NCI-H345 (cell line): ENCODE data around the gene DYNLT3.
A peak's percentile ranks its signal among the peaks of the same experiment; 100 is the strongest.

Experiments
- DNase-seq: peaks from one replicate; lab custom pipeline; 2025; lab: John Stamatoyannopoulos, UW

Gene DYNLT3

DNA sequence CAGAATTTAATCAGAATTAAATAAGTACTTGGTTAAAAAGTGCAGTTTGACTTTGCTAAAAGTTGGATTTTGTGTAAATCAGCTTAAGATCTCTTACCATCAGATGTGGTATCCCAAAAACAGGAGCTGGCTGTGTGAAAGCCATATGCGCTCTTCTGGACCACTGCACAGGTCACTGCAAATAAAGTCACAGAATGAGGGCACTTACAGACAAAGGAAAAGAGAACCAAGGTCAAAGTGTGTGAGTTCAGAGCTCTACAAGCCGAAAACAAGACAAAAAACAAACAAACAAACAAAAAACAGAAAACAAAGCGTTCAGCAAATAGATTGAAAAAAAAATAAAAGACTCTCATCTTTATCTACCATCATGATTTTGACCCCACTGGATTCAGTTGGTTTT lies 6.4 kb downstream of the DYNLT3 start:
- no peak for DNase-seq

DNA sequence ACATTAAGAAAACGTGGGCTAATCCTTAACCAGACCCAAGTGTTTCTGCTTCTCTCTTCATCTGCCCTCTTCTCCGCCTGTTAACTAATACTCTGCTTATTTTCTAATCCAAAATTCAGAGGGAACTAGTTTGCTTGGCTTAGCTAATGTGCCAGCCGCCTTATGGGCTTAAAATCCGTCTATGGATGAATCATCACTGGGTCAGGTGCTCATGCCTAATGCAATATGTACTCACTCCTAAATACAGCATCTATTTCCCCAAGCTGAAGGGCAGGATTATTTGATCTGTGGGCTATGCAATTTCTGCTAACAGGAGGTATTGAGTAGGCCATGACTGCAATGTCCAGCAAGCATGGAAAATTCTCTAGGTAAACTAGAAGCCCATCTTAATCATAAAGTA lies 12.4 kb downstream of the DYNLT3 start:
- no peak for DNase-seq

DNA sequence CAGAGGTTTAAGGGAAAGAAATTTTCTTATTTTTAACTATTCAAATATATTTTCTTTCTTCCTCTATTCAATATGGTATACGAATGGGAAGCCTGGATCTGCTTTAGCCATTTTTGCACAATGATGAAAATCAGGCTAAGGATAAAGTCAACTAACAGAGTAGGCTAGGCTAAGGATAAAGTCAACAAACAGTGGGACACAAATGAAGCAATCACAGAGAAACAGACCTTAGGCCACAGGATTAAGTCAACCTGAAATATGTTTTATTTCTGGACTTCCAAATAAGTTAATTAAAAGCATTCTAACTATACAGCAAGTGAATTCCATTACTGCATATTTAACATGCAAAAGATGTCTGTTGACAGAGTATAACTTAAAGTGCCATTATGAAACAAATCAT lies 17.0 kb downstream of the DYNLT3 start:
- no peak for DNase-seq

DNA sequence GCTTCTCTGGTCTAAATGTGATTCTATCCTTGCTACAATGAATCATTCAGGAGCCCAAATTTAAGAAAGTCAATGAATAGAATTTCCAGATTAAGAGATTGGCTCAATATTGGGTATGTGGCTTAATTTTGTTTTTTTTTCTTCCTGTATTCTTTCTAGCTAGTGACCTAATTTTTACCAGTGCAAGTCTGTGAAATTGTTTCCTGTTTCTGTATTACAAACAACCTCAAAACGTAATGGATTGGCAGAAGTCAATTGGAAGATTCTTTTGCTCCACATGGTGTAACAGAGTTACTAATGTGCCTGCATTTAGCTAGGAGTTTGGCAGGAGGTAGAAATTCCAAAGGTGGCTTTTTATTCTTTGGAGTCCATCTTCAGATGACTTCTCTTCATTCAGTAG lies 17.6 kb downstream of the DYNLT3 start:
- no peak for DNase-seq

DNA sequence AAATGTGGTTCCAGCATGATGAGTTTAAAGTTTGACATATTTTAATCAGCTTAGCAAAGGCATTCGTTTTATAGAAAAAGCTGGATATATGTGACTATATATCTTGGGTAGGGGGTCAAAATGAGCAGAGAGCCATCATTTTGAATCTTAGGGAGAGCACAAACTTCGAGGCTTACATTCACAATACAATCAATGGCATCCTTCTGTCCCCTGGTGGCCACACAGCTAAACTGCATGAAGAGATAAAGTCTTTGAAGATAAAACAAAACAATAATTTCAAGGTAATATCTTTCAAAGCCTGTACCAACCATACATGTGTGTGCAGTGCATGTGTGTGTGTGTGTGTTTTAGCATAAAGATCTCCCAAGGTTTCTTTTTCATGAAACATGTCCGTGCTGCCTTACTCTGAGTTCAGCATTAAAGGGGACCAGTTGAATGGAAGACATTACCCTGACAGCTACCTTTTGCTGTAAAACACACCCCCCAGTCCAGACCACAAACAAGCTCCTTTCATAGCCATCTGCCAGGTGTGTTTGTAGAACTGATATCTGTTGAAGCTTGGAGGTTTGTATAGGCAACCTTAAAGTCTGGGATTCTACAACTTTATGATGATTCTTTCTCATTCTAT lies 22.0 kb downstream of the DYNLT3 start:
- peak; percentile 42 for DNase-seq

DNA sequence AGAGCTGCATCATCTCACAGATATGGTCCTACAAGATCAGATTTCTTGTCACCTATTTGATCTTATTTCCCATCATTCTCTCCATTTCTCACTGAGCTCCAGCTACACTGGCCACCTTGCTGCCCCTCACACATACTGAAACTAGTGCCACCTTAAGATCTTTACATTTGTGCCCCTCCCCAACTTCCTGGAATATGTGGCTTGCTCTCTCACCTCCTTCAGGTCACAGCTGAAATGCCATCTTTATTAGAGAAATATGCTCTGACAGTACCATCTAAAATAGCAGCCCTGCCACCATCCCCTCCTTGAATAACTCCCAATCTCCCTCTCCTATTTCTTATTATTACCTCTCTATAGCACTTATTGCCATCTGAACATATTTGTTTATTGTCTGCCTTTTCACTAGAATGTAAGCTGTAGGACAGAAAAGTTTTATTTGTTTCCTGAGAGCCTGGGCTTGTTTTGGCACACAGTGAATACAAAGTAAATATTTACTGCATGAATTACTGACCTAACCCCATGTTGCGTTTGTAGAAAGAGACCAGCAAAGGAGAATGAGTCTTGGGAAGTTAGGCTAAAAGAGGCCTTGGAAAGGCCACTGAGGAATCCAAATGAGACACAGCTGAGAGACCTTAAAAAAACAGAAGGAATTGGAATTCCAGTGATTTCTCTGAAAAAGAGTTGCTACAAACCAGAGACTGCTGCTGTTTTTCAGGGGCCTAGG lies 22.7 kb downstream of the DYNLT3 start:
- DNase-seq, result peak; percentile 52

DNA sequence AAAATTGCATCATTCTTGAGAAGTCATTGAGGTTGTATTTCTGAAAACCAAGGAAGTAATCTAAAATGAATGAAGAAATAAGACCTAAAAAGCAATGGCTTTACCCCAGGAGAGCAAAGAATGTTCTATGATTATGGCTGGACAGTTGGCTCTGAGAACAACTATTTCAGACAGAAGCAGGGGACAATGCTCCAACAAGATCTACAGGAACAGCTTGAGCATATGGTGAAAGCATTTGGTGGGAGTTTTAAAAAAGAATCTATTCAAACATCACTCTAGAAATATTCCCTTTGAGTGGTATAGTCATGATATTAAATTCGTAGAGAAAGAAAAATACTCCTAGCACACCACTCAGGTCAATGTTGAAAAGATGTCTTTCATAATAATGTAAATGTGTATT lies 26.7 kb downstream of the DYNLT3 start:
- no peak for DNase-seq

DNA sequence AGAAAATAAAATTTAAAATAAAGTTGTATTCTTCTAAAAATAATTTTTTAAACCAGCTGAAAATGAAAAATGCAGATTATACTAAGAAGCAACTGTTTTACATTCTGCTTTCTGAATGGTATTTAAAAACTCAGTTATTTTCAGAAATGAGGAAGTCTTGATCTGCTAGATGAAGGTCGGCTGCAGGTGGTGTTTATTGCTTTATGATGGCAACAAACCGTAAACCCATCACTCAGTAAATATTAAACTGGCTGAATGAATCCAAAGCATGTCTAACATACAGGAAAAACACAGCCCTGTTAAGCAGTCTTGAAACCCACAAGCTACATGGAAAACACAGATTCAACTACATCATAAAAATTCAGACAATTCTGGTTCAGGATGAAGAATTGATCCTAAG lies 29.3 kb downstream of the DYNLT3 start:
- DNase-seq, result no peak

DNA sequence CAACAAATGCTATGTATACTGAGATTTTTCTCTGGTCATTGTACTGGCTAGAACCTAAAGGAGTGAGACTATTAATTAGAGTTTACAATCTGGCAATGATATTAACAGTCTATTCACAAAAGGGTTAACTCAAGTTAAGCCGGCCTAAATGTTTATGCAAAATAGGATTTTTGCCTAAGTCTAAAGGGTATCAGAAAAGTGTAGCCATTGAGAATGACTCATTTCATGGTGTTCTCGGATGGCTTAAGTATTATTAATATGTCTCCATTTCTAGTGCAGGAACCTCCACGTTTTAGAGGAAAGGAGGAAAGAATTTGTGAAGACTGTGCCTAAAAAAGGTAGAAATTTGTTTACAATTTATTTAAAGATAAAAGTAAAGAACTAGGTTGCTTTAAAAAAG lies 29.8 kb downstream of the DYNLT3 start:
- no peak for DNase-seq

DNA sequence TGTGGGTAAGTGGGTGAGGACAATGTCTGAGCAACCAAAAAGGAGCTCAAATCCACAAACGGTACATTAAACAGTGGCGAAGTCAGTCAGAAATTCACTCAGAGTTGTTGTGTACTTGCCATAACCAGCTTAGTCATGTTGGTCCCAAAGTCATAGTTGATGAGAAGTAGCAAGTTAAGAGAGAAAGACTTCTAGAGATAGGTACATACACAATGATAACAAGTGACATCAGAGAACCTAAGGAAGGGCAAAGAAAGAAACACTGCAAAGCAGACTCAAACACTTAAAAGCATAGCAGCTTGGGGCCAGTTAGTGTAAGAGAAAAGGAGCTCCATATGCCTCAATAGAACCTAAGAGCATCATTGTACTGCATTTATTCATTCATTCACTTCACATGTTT lies 30.2 kb downstream of the DYNLT3 start:
- DNase-seq, result no peak

DNA sequence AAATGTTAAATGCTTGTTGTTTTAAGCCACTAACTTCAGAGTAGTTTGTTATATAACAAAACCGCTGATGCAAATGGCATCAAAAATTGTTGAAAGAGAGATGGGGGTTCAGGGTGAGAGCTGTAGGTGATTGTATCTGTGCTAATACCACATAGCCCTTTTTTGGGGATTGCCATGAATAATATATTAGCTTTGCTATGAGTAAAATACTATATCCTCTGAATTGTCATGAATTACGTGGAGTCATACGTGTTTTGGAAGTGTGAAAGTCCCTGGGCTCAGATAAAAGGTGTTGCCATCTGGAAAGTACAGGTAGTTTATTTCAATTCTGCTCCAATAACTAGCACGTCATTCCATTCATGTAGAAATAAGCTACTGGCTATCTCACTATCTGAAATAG lies 30.6 kb downstream of the DYNLT3 start:
- DNase-seq, result no peak

DNA sequence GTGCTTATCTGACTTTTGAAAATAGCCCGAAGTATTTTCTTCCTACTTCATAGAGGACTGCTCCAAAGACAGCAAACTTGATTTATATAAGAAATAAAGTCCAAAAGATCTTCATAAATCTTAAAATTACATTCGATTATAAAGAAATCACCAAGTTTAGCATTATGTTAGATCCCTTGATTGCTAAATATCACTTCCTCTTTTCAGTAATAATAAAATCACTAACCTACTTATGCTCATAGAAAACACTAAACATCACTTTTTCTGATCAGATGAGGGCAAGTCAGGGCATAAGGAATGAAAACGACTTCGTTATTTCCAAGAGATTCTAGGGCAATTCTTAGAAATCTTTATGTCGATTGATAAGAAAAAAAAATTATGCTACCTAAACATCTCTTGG lies 32.0 kb downstream of the DYNLT3 start:
- no peak for DNase-seq

DNA sequence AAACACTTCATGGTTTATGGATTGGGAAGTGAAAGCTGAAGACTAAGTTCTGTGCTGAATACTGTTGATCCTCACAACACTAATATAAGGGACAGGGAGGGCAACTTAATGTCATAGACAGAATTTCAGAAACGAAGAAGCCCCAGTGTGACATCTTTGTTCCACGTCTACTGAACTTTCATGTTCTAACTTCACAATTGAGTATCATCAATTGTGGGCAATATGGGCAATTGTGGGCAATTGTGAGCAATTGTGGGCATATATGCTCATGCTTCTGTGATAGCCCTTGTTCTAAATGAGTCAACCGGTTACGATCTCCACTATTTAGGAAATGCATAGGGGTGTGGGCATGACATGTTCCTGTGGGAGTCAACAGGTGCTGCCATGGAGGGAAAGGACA lies 33.8 kb downstream of the DYNLT3 start:
- DNase-seq, result no peak

DNA sequence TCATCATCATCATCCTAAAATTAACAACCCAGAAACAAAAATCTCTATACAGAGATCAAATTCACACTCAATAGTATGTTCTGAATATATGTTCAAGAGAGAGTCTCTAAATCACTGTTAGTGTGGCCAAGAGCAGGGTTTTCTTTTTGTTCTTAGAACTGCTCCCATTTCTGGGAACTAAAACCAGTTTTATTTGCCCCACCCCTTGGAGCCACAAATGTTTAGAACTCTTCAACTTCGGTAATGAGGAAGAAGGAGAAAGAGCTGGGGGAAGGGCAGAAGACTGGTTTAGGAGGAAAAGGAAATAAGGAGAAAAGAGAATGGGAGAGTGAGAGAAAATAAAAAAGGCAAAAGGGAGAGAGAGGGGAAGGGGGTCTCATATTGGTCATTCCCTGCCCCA lies 35.3 kb downstream of the DYNLT3 start:
- DNase-seq, result no peak

DNA sequence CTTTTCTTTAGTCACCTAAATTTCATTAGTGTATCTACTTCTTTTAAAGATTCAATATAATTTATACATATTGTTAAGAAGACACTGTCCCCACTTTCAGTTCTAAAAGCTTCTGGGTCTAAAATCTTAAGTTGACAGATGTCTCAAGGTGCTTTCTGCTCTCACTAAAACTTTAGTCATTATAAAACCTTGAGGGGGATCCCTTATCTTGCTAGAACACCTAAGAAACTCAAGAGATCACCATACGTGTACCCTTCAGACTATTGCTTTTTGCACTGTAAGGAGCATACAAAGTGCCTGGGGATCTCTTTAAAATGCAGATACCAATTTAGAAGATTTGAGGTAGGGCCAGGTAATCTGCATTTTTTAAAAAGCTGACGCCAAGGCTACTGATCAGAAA lies 37.4 kb downstream of the DYNLT3 start:
- DNase-seq, result no peak

DNA sequence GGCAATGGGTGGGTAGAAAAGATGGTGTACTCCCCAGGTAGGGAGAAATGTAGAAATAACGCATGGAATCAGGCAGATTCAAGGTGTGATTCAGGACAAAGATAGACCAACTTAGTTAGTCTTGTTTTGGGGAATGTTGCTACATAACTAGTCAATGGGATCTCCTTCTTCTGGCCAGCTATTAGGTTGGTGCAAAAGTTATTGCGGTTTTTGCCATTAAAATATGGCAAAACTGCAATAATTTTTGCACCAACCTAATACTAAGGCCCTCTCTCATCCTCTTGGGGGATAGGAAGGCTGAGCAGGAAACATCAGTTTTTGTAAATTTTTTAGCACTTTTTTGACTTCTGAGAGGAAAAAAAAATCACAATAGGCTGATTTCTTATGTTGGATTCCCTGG lies 44.3 kb downstream of the DYNLT3 start:
- no peak for DNase-seq

DNA sequence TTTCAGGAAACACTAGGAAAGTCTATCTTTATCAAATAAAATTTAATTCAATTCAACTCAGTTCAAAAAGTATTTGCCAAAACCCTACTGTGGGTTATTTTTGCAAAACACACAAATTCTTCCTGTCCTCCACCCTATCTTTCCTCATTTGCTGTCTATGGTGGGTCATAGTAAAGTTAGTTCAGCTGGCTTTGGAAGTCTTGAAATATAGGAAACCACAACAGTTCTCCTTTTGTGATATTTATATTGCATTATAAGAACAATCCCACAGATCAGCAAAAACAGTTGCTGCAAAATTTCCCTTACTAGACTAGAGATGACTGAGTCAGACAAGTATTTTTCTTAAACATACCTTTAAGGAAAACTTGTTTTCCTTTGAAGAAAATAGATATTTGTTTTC lies 45.3 kb downstream of the DYNLT3 start:
- DNase-seq, result no peak

DNA sequence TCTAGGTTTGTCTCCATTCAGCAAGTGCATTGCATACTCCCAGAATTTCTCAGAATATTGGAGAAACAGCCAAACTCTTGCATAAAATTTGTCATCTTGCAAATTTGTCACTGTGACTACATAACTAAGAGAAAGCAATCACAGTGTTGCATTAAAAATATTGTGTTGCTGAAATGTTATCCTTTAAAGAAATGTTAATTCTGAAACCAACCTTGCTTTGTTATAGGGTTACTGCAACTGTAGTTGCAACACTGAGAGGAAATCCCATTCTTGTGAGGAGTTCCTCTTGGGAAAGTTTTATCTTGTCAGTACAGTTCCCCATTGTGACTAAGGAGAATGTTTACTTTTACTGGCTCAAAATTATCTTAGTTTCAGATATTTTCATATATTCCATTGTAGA lies 46.7 kb downstream of the DYNLT3 start:
- no peak for DNase-seq

DNA sequence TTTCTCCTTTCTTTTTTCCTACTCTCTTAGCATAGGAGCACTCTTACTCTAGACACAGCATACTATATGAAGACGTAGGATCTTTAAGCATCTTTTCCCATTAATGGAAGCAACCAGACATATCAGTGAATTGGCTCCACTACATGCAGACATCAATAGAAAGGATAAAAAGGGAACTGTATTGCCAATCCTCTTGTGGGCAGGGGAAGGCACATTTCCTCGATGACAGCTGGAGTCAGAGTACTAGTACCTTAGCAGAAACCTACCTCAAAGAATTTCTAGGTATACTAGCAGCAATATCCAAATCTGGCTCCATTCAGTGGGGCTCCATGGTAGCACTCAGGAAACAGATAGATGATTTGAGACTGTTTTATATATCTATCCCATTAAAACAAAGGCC lies 47.4 kb downstream of the DYNLT3 start:
- no peak for DNase-seq

DNA sequence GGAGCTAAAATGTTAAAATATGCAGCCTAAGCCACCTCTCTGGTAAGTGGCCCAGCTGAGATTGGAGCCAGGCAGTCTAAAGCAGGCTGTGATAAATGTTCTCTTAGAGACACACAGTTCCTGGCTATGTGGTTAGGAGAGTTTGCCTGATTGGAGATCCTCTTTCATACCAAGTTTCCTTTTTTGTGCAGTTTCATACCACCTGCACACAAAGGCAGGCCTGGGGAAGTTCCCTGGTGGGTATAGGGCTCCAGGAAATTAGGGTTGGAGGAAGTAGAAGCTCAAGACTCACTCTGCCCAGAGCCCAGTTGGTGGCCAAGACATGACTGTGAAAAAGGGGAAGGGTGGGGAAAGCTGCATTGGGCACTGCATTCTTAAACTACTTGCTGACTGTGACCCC lies 50.6 kb downstream of the DYNLT3 start:
- no peak for DNase-seq

DNA sequence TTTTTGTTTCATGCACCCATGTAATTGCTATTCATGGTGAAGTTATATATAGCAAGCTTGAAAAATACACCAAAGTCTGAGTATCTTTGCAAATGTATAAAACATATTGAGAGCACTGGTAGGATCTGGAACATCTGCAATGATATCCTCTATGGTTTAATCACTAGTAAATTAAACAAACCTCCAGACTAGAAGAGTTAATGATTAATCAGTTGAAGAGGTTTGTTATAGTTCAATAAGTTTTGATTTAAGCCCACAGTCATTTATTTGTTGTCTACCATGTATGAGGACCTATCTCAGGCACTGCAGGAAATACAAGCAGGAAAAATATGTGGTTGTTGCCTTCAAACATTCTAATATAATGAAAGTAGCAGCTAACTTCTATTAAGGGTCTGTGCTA lies 51.1 kb downstream of the DYNLT3 start:
- DNase-seq, result no peak
